ENCODE results near the gene MRM2. TPM values are rescaled to one million over a fixed set of nuclear protein-coding genes. Genes with fewer than 3 reads are reported as not detected.

Gene MRM2
- total and polyA plus RNA-seq, 7 experiments from 2014 or later: 7.1 to 58.3 (median 20.7) TPM

- CTCF ChIA-PET: interaction anchor here (0.6 to 0.7 kb wide), 2 partner anchors 12 to 210 kb away, joined by 3 to 7 read pairs; no protein-coding TSS in a partner anchor
- POLR2A ChIA-PET: no interaction called here
- DNase-seq (peak in 1 of 9 donors; percentile 47), ATAC-seq (peak; percentile 63)
- Mint-ChIP-seq H3K36me3 (peaks cover 0 to 10% (median 0%) of the 10 kb centered on the region in 5 donors), H3K27me3 (no peaks in the 10 kb centered on the region), H3K9me3 (peaks cover 0 to 2% (median 0%) of the 10 kb centered on the region in 11 donors), H3K27ac (peak overlapping the region in 7 of 9 donors; percentile 38 to 81 (median 62)), H3K4me3 (peak overlapping the region in 6 of 10 donors; percentile 38 to 75 (median 54)), H3K4me1 (peaks cover 7 to 31% (median 21%) of the 10 kb centered on the region in 7 donors)
- Histone ChIP-seq H3K4me1 (ENCODE audit: control insufficient read depth in 2 of 2, insufficient read depth in 2 of 2, low read length in 2 of 2) (peaks cover 2 to 15% of the 10 kb centered on the region in 2 donors), H3K36me3 (ENCODE audit: control insufficient read depth in 2 of 3, insufficient read depth in 3 of 3, low read length in 3 of 3) (peaks cover 0 to 6% (median 0%) of the 10 kb centered on the region in 3 experiments), H3K27me3 (ENCODE audit: control insufficient read depth in 2 of 2, insufficient read depth in 2 of 2, low read length in 2 of 2) (no peaks in the 10 kb centered on the region), H3K27ac (ENCODE audit: low read depth, low read length) (no peak overlapping the region), H3K9me3 (ENCODE audit: control insufficient read depth in 2 of 3, low read length in 3 of 3) (no peaks in the 10 kb centered on the region), H3K4me3 (ENCODE audit: low read length) (no peak overlapping the region)
- intact Hi-C loops (cut with micrococcal nuclease): loop anchor here in 1 of 2 donors (10.0 kb wide), 1 partner anchor 304 kb away; no protein-coding TSS in a partner anchor
Measured at GRCh38 chr7:2248984-2249694, 7.1 kb upstream of the MRM2 start.

GRCh38 chr7:2247141-2247995 is 5.4 kb upstream of the MRM2 start:
- H3K9me3 ChIP-seq (ENCODE audit: control insufficient read depth in 2 of 3, low read length in 3 of 3): no peaks in the 10 kb centered on the region
- Mint-ChIP-seq H3K9me3 (peaks cover 0 to 2% (median 0%) of the 10 kb centered on the region in 11 donors), H3K4me1 (peaks cover 7 to 38% (median 26%) of the 10 kb centered on the region in 7 donors), H3K27ac (peak overlapping the region in 1 of 9 donors; percentile 76), H3K4me3 (no peak overlapping the region), H3K36me3 (peaks cover 0 to 10% (median 0%) of the 10 kb centered on the region in 5 donors), H3K27me3 (no peaks in the 10 kb centered on the region)
- ATAC-seq (peak; percentile 32), DNase-seq (peak in 1 of 9 donors; percentile 45)
- H3K4me3 ChIP-seq (ENCODE audit: low read length): no peak overlapping the region
- H3K36me3 ChIP-seq (ENCODE audit: control insufficient read depth in 2 of 3, insufficient read depth in 3 of 3, low read length in 3 of 3): peaks cover 0 to 4% (median 0%) of the 10 kb centered on the region in 3 experiments
- POLR2A ChIA-PET: no interaction called here
- peaks cover 4 to 15% of the 10 kb centered on the region in 2 donors for H3K4me1 ChIP-seq (ENCODE audit: control insufficient read depth in 2 of 2, insufficient read depth in 2 of 2, low read length in 2 of 2)
- no peak overlapping the region for H3K27ac ChIP-seq (ENCODE audit: low read depth, low read length)
- H3K27me3 ChIP-seq (ENCODE audit: control insufficient read depth in 2 of 2, insufficient read depth in 2 of 2, low read length in 2 of 2): no peaks in the 10 kb centered on the region
- intact Hi-C loops (cut with micrococcal nuclease): loop anchor here in 1 of 2 donors (10.0 kb wide), 1 partner anchor 303 kb away; no protein-coding TSS in a partner anchor
- CTCF ChIA-PET: no interaction called here

GRCh38 chr7:2245883-2246675 is 4.1 kb upstream of the MRM2 start:
- Histone ChIP-seq H3K4me1 (ENCODE audit: control insufficient read depth in 2 of 2, insufficient read depth in 2 of 2, low read length in 2 of 2) (peaks cover 5 to 15% of the 10 kb centered on the region in 2 donors), H3K27me3 (ENCODE audit: control insufficient read depth in 2 of 2, insufficient read depth in 2 of 2, low read length in 2 of 2) (no peaks in the 10 kb centered on the region), H3K36me3 (ENCODE audit: control insufficient read depth in 2 of 3, insufficient read depth in 3 of 3, low read length in 3 of 3) (peaks cover 0 to 10% (median 0%) of the 10 kb centered on the region in 3 experiments), H3K9me3 (ENCODE audit: control insufficient read depth in 2 of 3, low read length in 3 of 3) (no peaks in the 10 kb centered on the region), H3K27ac (ENCODE audit: low read depth, low read length) (no peak overlapping the region), H3K4me3 (ENCODE audit: low read length) (no peak overlapping the region)
- Mint-ChIP-seq H3K27me3 (no peaks in the 10 kb centered on the region), H3K9me3 (peaks cover 0 to 2% (median 0%) of the 10 kb centered on the region in 11 donors), H3K4me3 (peak overlapping the region in 1 of 10 donors; percentile 16), H3K36me3 (peaks cover 0 to 8% (median 0%) of the 10 kb centered on the region in 5 donors), H3K4me1 (peaks cover 7 to 38% (median 27%) of the 10 kb centered on the region in 7 donors), H3K27ac (peak overlapping the region in 2 of 9 donors; percentile 38 to 51)
- ATAC-seq (no peak), DNase-seq (no peak)
- POLR2A ChIA-PET: no interaction called here
- intact Hi-C loops (cut with micrococcal nuclease): loop anchor here in 1 of 2 donors (10.0 kb wide), 1 partner anchor 301 kb away; no protein-coding TSS in a partner anchor
- CTCF ChIA-PET: no interaction called here

- no peak overlapping the region for H3K27ac Mint-ChIP-seq
- peaks cover 0 to 6% (median 0%) of the 10 kb centered on the region in 5 donors for H3K36me3 Mint-ChIP-seq
- Histone ChIP-seq H3K27ac (ENCODE audit: low read depth, low read length) (no peak overlapping the region), H3K36me3 (ENCODE audit: control insufficient read depth in 2 of 3, insufficient read depth in 3 of 3, low read length in 3 of 3) (peaks cover 0 to 11% (median 0%) of the 10 kb centered on the region in 3 experiments), H3K4me1 (ENCODE audit: control insufficient read depth in 2 of 2, insufficient read depth in 2 of 2, low read length in 2 of 2) (peaks cover 5 to 13% of the 10 kb centered on the region in 2 donors), H3K4me3 (ENCODE audit: low read length) (no peak overlapping the region), H3K27me3 (ENCODE audit: control insufficient read depth in 2 of 2, insufficient read depth in 2 of 2, low read length in 2 of 2) (no peaks in the 10 kb centered on the region), H3K9me3 (ENCODE audit: control insufficient read depth in 2 of 3, low read length in 3 of 3) (no peaks in the 10 kb centered on the region)
- H3K4me3 Mint-ChIP-seq: peak overlapping the region in 1 of 10 donors; percentile 23
- no peak for ATAC-seq
- peaks cover 13 to 45% (median 34%) of the 10 kb centered on the region in 7 donors for H3K4me1 Mint-ChIP-seq
- peaks cover 0 to 2% (median 0%) of the 10 kb centered on the region in 11 donors for H3K9me3 Mint-ChIP-seq
- ChIA-PET POLR2A (no interaction called here), CTCF (no interaction called here)
- no peak for DNase-seq
- no peaks in the 10 kb centered on the region for H3K27me3 Mint-ChIP-seq
- intact Hi-C loops (cut with micrococcal nuclease): loop anchor here in 1 of 2 donors (10.0 kb wide), 1 partner anchor 300 kb away; no protein-coding TSS in a partner anchor
Measured at GRCh38 chr7:2244404-2244995, 2.5 kb upstream of the MRM2 start.

- Mint-ChIP-seq H3K36me3 (peaks cover 0 to 5% (median 0%) of the 10 kb centered on the region in 5 donors), H3K27me3 (no peaks in the 10 kb centered on the region), H3K4me1 (peaks cover 6 to 36% (median 25%) of the 10 kb centered on the region in 7 donors), H3K27ac (peak overlapping the region in 2 of 9 donors; percentile 36 to 89), H3K4me3 (peak overlapping the region in 9 of 10 donors; percentile 29 to 98 (median 58)), H3K9me3 (peaks cover 0 to 2% (median 0%) of the 10 kb centered on the region in 11 donors)
- intact Hi-C loops (cut with micrococcal nuclease): loop anchor here in 1 of 2 donors (10.0 kb wide), 1 partner anchor 299 kb away; no protein-coding TSS in a partner anchor
- Histone ChIP-seq H3K27me3 (ENCODE audit: control insufficient read depth in 2 of 2, insufficient read depth in 2 of 2, low read length in 2 of 2) (no peaks in the 10 kb centered on the region), H3K4me1 (ENCODE audit: control insufficient read depth in 2 of 2, insufficient read depth in 2 of 2, low read length in 2 of 2) (peaks cover 3 to 5% of the 10 kb centered on the region in 2 donors), H3K4me3 (ENCODE audit: low read length) (no peak overlapping the region), H3K27ac (ENCODE audit: low read depth, low read length) (no peak overlapping the region), H3K36me3 (ENCODE audit: control insufficient read depth in 2 of 3, insufficient read depth in 3 of 3, low read length in 3 of 3) (peaks cover 0 to 19% (median 0%) of the 10 kb centered on the region in 3 experiments), H3K9me3 (ENCODE audit: control insufficient read depth in 2 of 3, low read length in 3 of 3) (no peaks in the 10 kb centered on the region)
- no peak for DNase-seq
- no peak for ATAC-seq
- CTCF ChIA-PET: no interaction called here
- POLR2A ChIA-PET: no interaction called here
Measured at GRCh38 chr7:2243458-2243857, 1.5 kb upstream of the MRM2 start.
